Renal pelvis (tissue), 12 donors: ENCODE results near the gene HMOX2. TPM values are rescaled to one million over a fixed set of nuclear protein-coding genes. Genes with fewer than 3 reads are reported as not detected.

Experiments
- DNase-seq: peaks from one replicate; pipeline ENCODE4 v3.0.0-alpha.2; 2013
- long read RNA-seq, 16 experiments: transcript quantifications; one replicate each; lab custom pipeline, GENCODE V29; 2026
- polyA plus RNA-seq, 3 donors: library from polyadenylated mRNA; unstranded; fragments of 120-200 nt; gene quantifications; one replicate each; pipeline ENCODE4 v1.2.1, GENCODE V29; 2013; ENCODE audit not compliant: insufficient read length in 3 of 3

Gene HMOX2
- polyA plus RNA-seq, result 10 to 100 TPM; 41.2 to 54.5 (median 47.8) TPM
- long read RNA-seq, donor 1, transcript HMOX2-208 (6 exons, 2,147 nt), result major isoform, 19 of 20 reads
- long read RNA-seq, donor 1, partial matches to known transcripts, result 0 of 20 reads
- long read RNA-seq, donor 1, other reads (novel, unspliced or antisense), result 0 of 20 reads
- long read RNA-seq, donor 2, transcript HMOX2-208 (6 exons, 2,147 nt), result major isoform, 25 of 29 reads
- long read RNA-seq, donor 2, partial matches to known transcripts, result 0 of 29 reads
- long read RNA-seq, donor 2, other reads (novel, unspliced or antisense), result 0 of 29 reads
- long read RNA-seq, donor 3, transcript HMOX2-208 (6 exons, 2,147 nt), result major isoform, 15 of 22 reads
- long read RNA-seq, donor 3, partial matches to known transcripts, result 6 of 22 reads
- long read RNA-seq, donor 3, other reads (novel, unspliced or antisense), result 0 of 22 reads
- long read RNA-seq, donor 4, transcript HMOX2-208 (6 exons, 2,147 nt), result major isoform, 22 of 25 reads
- long read RNA-seq, donor 4, partial matches to known transcripts, result 0 of 25 reads
- long read RNA-seq, donor 4, other reads (novel, unspliced or antisense), result 0 of 25 reads
- long read RNA-seq, donor 5, transcript HMOX2-208 (6 exons, 2,147 nt), result major isoform, 9 of 18 reads
- long read RNA-seq, donor 5, partial matches to known transcripts, result 6 of 18 reads
- long read RNA-seq, donor 5, other reads (novel, unspliced or antisense), result 0 of 18 reads
- long read RNA-seq, donor 6, transcript HMOX2-205 (7 exons, 1,797 nt), result minor isoform, 5 of 22 reads
- long read RNA-seq, donor 6, transcript HMOX2-208 (6 exons, 2,147 nt), result major isoform, 17 of 22 reads
- long read RNA-seq, donor 6, partial matches to known transcripts, result 0 of 22 reads
- long read RNA-seq, donor 6, other reads (novel, unspliced or antisense), result 0 of 22 reads
- long read RNA-seq, donor 7, transcript HMOX2-208 (6 exons, 2,147 nt), result major isoform, 11 of 38 reads
- long read RNA-seq, donor 7, partial matches to known transcripts, result 25 of 38 reads
- long read RNA-seq, donor 7, other reads (novel, unspliced or antisense), result 0 of 38 reads
- long read RNA-seq, donor 8, transcript HMOX2-208 (6 exons, 2,147 nt), result major isoform, 12 of 14 reads
- long read RNA-seq, donor 8, partial matches to known transcripts, result 0 of 14 reads
- long read RNA-seq, donor 8, other reads (novel, unspliced or antisense), result 0 of 14 reads
- long read RNA-seq, donor 9, transcript HMOX2-205 (7 exons, 1,797 nt), result minor isoform, 5 of 23 reads
- long read RNA-seq, donor 9, transcript HMOX2-208 (6 exons, 2,147 nt), result major isoform, 17 of 23 reads
- long read RNA-seq, donor 9, partial matches to known transcripts, result 0 of 23 reads
- long read RNA-seq, donor 9, other reads (novel, unspliced or antisense), result 0 of 23 reads
- long read RNA-seq, donor 10, transcript HMOX2-208 (6 exons, 2,147 nt), result major isoform, 12 of 22 reads
- long read RNA-seq, donor 10, partial matches to known transcripts, result 8 of 22 reads
- long read RNA-seq, donor 10, other reads (novel, unspliced or antisense), result 0 of 22 reads
- long read RNA-seq, donor 11, transcript HMOX2-208 (6 exons, 2,147 nt), result major isoform, 9 of 15 reads
- long read RNA-seq, donor 11, partial matches to known transcripts, result 6 of 15 reads
- long read RNA-seq, donor 11, other reads (novel, unspliced or antisense), result 0 of 15 reads
- long read RNA-seq, donor 12, transcript HMOX2-208 (6 exons, 2,147 nt), result major isoform, 29 of 47 reads
- long read RNA-seq, donor 12, partial matches to known transcripts, result 0 of 47 reads
- long read RNA-seq, donor 12, other reads (novel, unspliced or antisense), result 15 of 47 reads
- long read RNA-seq, donor 13, transcript HMOX2-208 (6 exons, 2,147 nt), result major isoform, 13 of 22 reads
- long read RNA-seq, donor 13, partial matches to known transcripts, result 5 of 22 reads
- long read RNA-seq, donor 13, other reads (novel, unspliced or antisense), result 0 of 22 reads
- long read RNA-seq, donor 14, result 0 reads
- long read RNA-seq, donor 15, result 0 reads
- long read RNA-seq, donor 16, transcript HMOX2-208 (6 exons, 2,147 nt), result major isoform, 18 of 19 reads
- long read RNA-seq, donor 16, partial matches to known transcripts, result 0 of 19 reads
- long read RNA-seq, donor 16, other reads (novel, unspliced or antisense), result 0 of 19 reads

DNA sequence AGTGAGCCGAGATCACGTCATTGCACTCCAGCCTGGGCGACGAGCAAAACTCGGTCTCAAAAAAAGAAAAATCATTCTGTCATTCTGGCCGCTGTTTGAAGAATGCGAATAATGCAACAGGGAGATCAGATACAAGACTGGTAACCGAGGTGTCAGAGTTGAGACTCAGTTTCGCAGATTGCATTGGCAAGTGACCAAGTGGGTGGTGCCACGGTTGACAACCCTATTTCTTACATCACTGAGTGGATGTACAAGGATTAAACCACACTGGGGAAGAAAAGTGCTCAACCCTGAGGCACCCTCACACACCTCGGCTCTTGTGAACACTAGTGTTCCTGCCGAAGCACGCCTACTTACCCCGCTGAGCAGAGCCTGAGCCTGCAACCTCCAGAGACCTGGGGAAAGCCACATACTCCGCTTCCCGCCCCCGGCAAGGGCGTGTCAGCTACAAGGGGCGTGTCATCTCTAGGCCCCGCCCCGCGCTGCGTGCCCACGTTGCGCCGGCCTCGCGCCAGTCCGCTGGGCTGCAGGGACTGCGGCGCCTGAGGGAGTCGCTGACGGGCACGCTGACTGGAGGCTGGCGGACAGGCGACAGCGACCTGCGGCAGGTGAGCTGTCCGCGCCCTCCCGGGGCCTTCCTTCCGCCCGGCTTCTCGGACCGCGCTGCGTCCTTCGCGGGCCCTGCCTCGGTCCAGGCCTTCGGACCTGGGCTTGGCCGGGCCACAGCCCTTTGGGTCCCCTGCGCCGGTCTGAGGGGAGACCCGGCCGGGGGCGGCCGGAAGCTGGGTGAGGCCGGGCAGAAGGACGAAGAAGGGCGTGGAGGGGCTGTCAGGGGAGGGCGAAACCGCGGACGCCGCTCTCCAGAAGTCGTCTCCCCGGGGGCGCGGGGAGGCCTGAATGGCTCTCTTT lies at the start of gene HMOX2:
HMOX2 (plus strand) TSS at position 519 of the 909 bp plus-strand sequence. CDS start 29,127 bp downstream, outside the sequence.
- DNase-seq, result peak; percentile 88

- DNase-seq, result no peak
Observed at GRCh38 chr16:4426722-4427372, 49.4 kb upstream of the HMOX2 start.

DNA sequence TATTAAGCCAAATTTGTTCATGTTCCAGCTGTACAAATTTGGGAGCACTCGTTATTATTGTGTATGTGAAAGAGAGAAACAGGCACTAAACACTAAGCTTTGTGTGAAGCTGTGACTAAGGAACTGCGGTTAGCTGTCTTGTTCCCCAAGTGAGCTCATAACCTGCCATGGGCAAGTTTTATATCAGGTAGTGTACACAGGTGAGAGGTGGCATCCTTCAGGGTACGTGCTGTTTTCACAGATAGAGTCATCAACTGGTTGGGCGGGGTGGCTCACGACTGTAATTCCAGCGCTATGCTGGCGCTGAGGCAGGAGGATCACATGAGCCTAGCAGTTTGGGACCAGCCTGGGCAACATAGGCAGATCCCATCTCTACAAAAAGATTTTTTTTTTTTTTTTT lies 47.7 kb upstream of the HMOX2 start:
- DNase-seq, result no peak

GRCh38 chr16:4431023-4431422 lies 45.2 kb upstream of the HMOX2 start:
- DNase-seq, result no peak

DNA sequence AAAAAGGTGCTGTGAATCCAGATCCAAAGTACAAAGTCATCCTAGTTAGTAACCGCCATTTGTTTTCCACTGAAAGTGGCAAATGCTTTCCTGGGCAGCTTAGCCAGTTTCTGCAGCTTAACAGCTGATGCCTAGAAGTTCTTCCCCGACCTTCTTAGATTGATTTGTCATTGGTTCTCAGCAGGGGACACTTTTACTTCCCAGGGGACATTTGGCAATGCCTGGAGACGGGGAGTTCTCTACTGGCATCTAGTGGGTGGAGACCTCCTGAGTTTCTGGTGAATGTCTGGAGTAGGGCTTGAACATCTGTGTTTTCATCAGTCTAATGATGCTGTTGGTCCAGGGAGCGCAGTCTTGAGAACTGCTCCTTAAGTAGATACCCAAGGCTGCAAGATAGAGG lies 43.0 kb upstream of the HMOX2 start:
- no peak for DNase-seq

DNA sequence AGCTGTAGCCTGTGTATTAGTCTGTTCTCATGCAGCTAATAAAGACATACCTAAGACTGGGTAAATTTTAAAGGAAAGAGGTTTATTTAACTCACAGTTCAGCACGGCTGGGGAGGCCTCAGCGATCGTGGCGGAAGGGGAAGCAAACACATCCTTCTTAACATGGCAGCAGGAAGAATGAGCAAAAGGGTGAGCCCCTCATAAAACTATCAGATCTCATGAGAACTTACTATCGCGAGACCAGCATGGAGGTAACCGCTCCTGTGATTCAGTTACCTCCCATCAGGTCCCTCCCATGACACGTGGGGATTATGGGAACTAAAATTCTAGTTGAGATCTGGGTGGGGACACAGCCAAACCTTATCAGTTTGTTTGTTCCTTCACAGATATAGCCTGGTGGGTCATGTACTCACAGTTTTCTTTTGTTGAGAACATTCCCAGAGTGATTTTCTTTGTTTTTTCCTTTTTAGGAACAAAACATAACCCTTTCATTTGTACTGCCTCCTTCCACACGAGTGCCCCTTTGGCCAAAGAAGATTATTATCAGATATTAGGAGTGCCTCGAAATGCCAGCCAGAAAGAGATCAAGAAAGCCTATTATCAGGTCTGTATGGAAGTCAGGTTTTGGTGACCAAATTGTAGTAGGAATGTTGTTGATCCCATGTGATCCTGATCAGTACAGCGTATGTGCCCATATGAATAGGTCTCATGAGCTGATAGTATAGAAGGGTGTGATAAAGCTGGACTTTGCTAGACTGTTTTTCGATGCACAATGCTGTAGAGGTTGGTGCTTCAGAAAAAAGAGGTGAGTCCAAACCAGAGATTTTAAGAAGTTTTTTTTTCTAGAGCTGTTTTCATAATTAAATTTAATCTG lies 42.0 kb upstream of the HMOX2 start:
- DNase-seq, result no peak

- DNase-seq, result no peak
Observed at GRCh38 chr16:4435337-4436067, 40.7 kb upstream of the HMOX2 start.

- no peak for DNase-seq
Observed at GRCh38 chr16:4437366-4437765, 38.8 kb upstream of the HMOX2 start.

DNA sequence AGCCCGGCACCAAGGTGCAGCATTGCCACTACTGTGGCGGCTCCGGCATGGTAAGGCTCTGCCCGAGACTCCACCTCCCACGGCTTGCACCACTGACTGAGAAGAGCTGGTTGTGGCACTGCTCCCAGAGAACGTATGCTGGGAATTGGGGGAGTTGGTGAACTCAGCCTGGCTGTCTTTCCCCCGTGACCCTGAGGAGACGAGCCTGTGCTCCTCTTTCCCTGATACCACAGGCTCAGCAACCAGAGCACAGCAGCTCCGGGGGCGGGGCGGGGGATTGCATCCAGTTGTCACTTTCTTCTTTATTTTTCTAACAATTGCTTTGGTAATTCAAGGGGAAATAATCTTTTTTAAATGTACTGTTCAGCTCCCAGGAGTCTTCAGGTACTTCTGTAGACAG lies 33.8 kb upstream of the HMOX2 start:
- DNase-seq, result no peak

DNA sequence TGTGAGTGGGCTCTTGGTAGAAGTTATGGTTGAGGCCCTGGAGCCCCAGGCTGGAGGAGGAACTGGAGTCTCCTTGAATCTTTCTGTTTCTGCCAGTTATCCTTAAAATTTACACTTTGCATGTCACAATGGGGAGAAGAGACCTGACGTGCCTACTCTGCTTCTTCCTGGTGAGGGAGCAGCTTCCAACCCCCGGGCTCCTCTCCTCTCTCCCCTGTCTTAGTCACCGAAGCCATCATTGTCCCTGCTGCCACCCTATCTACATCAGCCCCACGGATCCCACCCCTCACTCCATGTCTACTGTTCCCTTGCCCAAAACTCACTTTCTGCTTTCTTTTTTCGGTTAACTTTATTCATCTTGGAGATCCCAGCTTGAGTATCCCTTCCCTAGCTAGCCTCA lies 32.9 kb upstream of the HMOX2 start:
- no peak for DNase-seq

GRCh38 chr16:4443986-4444385 lies 32.2 kb upstream of the HMOX2 start:
- no peak for DNase-seq

- no peak for DNase-seq
Observed at GRCh38 chr16:4450430-4450829, 25.8 kb upstream of the HMOX2 start.

DNA sequence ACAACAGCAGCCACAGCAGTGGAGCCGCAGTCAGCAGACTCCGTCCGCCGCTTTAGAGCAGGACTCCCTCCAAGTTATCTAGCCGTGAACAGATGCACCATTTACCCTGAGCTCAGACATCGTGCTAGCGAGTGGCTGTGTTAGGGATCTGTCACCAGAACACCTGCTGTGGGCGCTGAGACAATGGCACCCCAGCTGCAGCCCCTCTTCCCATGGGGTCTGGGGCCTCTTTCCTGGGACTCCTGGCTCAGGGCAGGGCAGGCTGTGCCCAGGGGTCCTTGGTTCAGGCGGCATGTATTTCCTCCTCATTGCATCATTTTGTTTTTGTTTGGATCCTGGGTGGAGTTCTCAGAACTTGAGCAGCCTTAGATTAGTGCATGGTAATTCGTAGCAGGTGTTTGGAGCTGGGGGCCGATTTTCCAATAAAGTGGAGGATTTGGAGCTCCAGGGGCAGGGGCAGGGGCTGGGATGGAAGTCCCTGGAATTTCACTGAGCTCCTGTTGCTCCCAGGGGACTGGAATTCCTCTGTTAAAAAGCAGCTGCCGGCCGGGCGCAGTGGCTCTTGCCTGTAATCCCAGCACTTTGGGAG lies 25.2 kb upstream of the HMOX2 start:
- no peak for DNase-seq

GRCh38 chr16:4452674-4453073 lies 23.5 kb upstream of the HMOX2 start:
- DNase-seq, result no peak

DNA sequence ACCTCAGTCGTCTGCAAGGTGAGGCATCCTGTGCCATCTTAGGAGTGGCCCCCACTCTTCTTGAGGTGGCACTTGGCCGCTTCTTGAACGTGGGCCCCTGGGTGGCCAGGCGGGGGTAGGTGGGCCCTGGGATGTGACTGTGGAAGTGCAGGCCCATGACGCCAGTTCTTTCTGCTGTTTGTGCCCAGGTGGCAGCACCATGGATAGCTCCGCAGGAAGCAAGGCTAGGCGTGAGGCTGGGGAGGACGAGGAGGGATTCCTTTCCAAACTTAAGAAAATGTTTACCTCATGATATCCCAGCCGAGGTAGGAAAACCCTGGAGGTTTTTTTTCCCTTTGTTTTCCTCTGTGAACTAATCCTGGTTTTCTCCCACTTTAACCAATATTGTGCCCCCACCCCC lies 21.6 kb upstream of the HMOX2 start:
- no peak for DNase-seq

GRCh38 chr16:4455081-4455480 lies 21.1 kb upstream of the HMOX2 start:
- DNase-seq, result no peak
